HEK293 (cell line): Measurements from ENCODE around the gene PRPF19.

Source experiments
- CTCF ChIA-PET: fragments of 350-600 bp; formaldehyde crosslinking; extraction: SDS; loops from one replicate; lab custom pipeline; 2021; ENCODE audit warnings: antibody characterized with exemption; lab: Yijun Ruan, JAX
- POLR2A ChIA-PET: fragments of 300-600 bp; formaldehyde crosslinking; extraction: SDS; loops from one replicate; lab custom pipeline; 2020; ENCODE audit warnings: antibody characterized with exemption, inconsistent platforms; lab: Yijun Ruan, JAX
- H3K27ac ChIP-seq: fragments of 200-500 bp; sonication (Bioruptor generic); 2 replicates; pipeline ENCODE4 v1.5.1; 2014; ENCODE audit warnings: low read depth, low read length, control low read depth, inconsistent platforms; ENCODE audit errors: extremely low read depth
- H3K36me3 ChIP-seq, 2 experiments: fragments of 200-500 bp in 1 of 2; sonication (Bioruptor generic) in 1 of 2; 1 replicate in 1 of 2; 2 replicates in 1 of 2; pipeline ENCODE4 v1.5.1; 2014 to 2017; ENCODE audit warnings: inconsistent platforms in 2 of 2, low read length in 2 of 2; ENCODE audit not compliant: control insufficient read depth in 2 of 2, insufficient read depth in 1 of 2
- H3K4me1 ChIP-seq: fragments of 200-500 bp; sonication (Bioruptor generic); 2 replicates; pipeline ENCODE4 v1.5.1; 2014; ENCODE audit warnings: mild to moderate bottlenecking, low read length, inconsistent platforms; ENCODE audit not compliant: control insufficient read depth, insufficient read depth
- H3K4me3 ChIP-seq: 2 replicates; pipeline ENCODE4 v1.5.1; 2011; ENCODE audit warnings: low read depth, mild to moderate bottlenecking, control low read depth, low read length, moderate library complexity
- H3K9me3 ChIP-seq: fragments of 200-500 bp; sonication (Bioruptor generic); 2 replicates; pipeline ENCODE4 v1.5.1; 2014; ENCODE audit warnings: low read depth, low read length, inconsistent platforms; ENCODE audit not compliant: control insufficient read depth, insufficient read depth
- HOXA7 ChIP-seq: sonication (generic); formaldehyde crosslinking; IDR thresholded peaks from 2 replicates; pipeline ENCODE4 v1.8.1; 2022; ENCODE audit warnings: missing genetic modification reagents, borderline replicate concordance
- KLF8 ChIP-seq: fragments of 450-650 bp; formaldehyde crosslinking; IDR thresholded peaks from 2 replicates; pipeline ENCODE4 v1.5.1; 2016; ENCODE audit warnings: missing biosample characterization, missing genetic modification characterization
- KLF9 ChIP-seq: fragments of 450-650 bp; formaldehyde crosslinking; IDR thresholded peaks from 2 replicates; pipeline ENCODE4 v1.5.1; 2016; ENCODE audit warnings: missing biosample characterization, missing genetic modification characterization, low read depth
- PRDM10 ChIP-seq: fragments of 450-650 bp; formaldehyde crosslinking; IDR thresholded peaks from 2 replicates; pipeline ENCODE4 v1.5.1; 2016; ENCODE audit warnings: missing biosample characterization, missing genetic modification characterization
- SALL2 ChIP-seq: fragments of 450-650 bp; formaldehyde crosslinking; IDR thresholded peaks from 2 replicates; pipeline ENCODE4 v1.5.0; 2017; ENCODE audit warnings: missing biosample characterization, mild to moderate bottlenecking, missing genetic modification characterization, borderline replicate concordance
- ZFHX2 ChIP-seq: fragments of 450-650 bp; formaldehyde crosslinking; conservative IDR thresholded peaks from 2 replicates; pipeline ENCODE4 v1.5.1; 2016; ENCODE audit warnings: missing biosample characterization, missing genetic modification characterization
- ZNF112 ChIP-seq: fragments of 450-650 bp; formaldehyde crosslinking; IDR thresholded peaks from 2 replicates; pipeline ENCODE4 v1.5.0; 2017; ENCODE audit warnings: missing biosample characterization, missing genetic modification characterization
- ZNF114 ChIP-seq: fragments of 450-650 bp; formaldehyde crosslinking; IDR thresholded peaks from 2 replicates; pipeline ENCODE4 v1.5.0; 2017; ENCODE audit warnings: missing biosample characterization, missing genetic modification characterization
- ZNF202 ChIP-seq: fragments of 450-650 bp; formaldehyde crosslinking; IDR thresholded peaks from 2 replicates; pipeline ENCODE4 v1.5.1; 2016; ENCODE audit warnings: missing biosample characterization, missing genetic modification characterization, borderline replicate concordance
- ZNF211 ChIP-seq: fragments of 450-650 bp; formaldehyde crosslinking; IDR thresholded peaks from 2 replicates; pipeline ENCODE4 v1.5.1; 2016; ENCODE audit warnings: low read depth, missing biosample characterization, missing genetic modification characterization
- ZNF223 ChIP-seq: fragments of 450-650 bp; formaldehyde crosslinking; IDR thresholded peaks from 2 replicates; pipeline ENCODE4 v1.5.1; 2016; ENCODE audit warnings: missing biosample characterization, missing genetic modification characterization
- ZNF239 ChIP-seq: fragments of 450-650 bp; formaldehyde crosslinking; IDR thresholded peaks from 2 replicates; pipeline ENCODE4 v1.5.1; 2016; ENCODE audit warnings: missing biosample characterization, missing genetic modification characterization
- ZNF26 ChIP-seq: fragments of 450-650 bp; formaldehyde crosslinking; IDR thresholded peaks from 2 replicates; pipeline ENCODE4 v1.5.1; 2016; ENCODE audit warnings: missing biosample characterization, missing genetic modification characterization
- ZNF280D ChIP-seq: fragments of 450-650 bp; formaldehyde crosslinking; IDR thresholded peaks from 2 replicates; pipeline ENCODE4 v1.5.1; 2016; ENCODE audit warnings: missing biosample characterization, missing genetic modification characterization
- ZNF292 ChIP-seq: fragments of 450-650 bp; formaldehyde crosslinking; IDR thresholded peaks from 2 replicates; pipeline ENCODE4 v1.5.1; 2016; ENCODE audit warnings: low read depth, missing biosample characterization, missing genetic modification characterization, borderline replicate concordance
- ZNF302 ChIP-seq: fragments of 450-650 bp; formaldehyde crosslinking; IDR thresholded peaks from 2 replicates; pipeline ENCODE4 v1.5.1; 2016; ENCODE audit warnings: missing biosample characterization, missing genetic modification characterization, low read depth
- ZNF362 ChIP-seq: fragments of 450-650 bp; formaldehyde crosslinking; IDR thresholded peaks from 2 replicates; pipeline ENCODE4 v1.5.1; 2016; ENCODE audit warnings: missing biosample characterization, missing genetic modification characterization
- ZNF610 ChIP-seq: fragments of 450-650 bp; formaldehyde crosslinking; IDR thresholded peaks from 2 replicates; pipeline ENCODE4 v1.5.1; 2016; ENCODE audit warnings: missing biosample characterization, missing genetic modification characterization, borderline replicate concordance
- ZNF830 ChIP-seq: fragments of 450-650 bp; IDR thresholded peaks from 2 replicates; pipeline ENCODE4 v1.5.0; 2018; ENCODE audit warnings: missing biosample characterization, missing genetic modification characterization, low read depth, mild to moderate bottlenecking, moderate library complexity
- ZNF837 ChIP-seq: fragments of 450-650 bp; formaldehyde crosslinking; IDR thresholded peaks from 2 replicates; pipeline ENCODE4 v1.5.1; 2016; ENCODE audit warnings: missing biosample characterization, missing genetic modification characterization
- ZSCAN16 ChIP-seq: fragments of 450-650 bp; formaldehyde crosslinking; IDR thresholded peaks from 2 replicates; pipeline ENCODE4 v1.5.1; 2016; ENCODE audit warnings: missing biosample characterization, missing genetic modification characterization
- TF ChIP-seq, protein P1 (sequence below): fragments of 450-650 bp; formaldehyde crosslinking; IDR thresholded peaks from 2 replicates; pipeline ENCODE4 v1.5.1; 2016; ENCODE audit warnings: missing biosample characterization, missing genetic modification characterization

PRPF19 gene

GRCh38 chr11:60922906-60923305 lies 16.5 kb upstream of the PRPF19 start:
- H3K4me1 ChIP-seq: no peaks in the 10 kb centered on the region
- ChIA-PET CTCF (interaction anchor here (0.5 to 1.2 kb wide), 3 partner anchors 33 to 245 kb away, joined by 3 to 5 read pairs (median 4); no protein-coding TSS in a partner anchor), POLR2A (interaction anchor here (1.7 kb wide), 1 partner anchor 8 kb away, joined by 22 read pairs; the partner anchor contains the start of gene TMEM109)
- no peaks in the 10 kb centered on the region for H3K9me3 ChIP-seq
- peaks cover 0 to 63% of the 10 kb centered on the region in 2 experiments; a peak in 1 of 3 replicates for H3K36me3 ChIP-seq
- H3K4me3 ChIP-seq: no peak overlapping the region
- no peak for TF ChIP-seq ZNF292 (tag by site-specific recombination)
- no peak for TF ChIP-seq ZNF302
- no peak for TF ChIP-seq ZNF280D (tag by site-specific recombination)
- no peak for TF ChIP-seq ZNF610
- no peak for TF ChIP-seq ZNF202 (tag by site-specific recombination)
- no peak for TF ChIP-seq ZNF112 (tag by site-specific recombination)
- no peak for TF ChIP-seq HOXA7 (CRISPR knock-in tag)
- H3K27ac ChIP-seq: no peak overlapping the region

DNA sequence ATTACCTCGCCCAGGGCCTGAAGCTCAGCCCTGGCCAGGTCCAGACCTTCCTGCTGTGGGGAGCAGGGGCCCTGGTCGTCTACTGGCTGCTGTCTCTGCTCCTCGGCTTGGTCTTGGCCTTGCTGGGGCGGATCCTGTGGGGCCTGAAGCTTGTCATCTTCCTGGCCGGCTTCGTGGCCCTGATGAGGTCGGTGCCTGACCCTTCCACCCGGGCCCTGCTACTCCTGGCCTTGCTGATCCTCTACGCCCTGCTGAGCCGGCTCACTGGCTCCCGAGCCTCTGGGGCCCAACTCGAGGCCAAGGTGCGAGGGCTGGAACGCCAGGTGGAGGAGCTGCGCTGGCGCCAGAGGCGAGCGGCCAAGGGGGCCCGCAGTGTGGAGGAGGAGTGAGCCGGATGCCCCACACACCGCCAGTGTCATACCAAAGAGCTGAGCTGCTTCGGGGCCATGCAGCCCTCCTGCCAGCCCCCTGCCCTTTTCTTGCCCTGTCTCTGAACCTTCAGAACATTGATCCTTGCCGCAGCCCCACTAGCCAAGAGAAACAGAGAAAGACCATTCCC lies 15.5 kb upstream of the PRPF19 start:
- Histone ChIP-seq H3K4me1 (no peaks in the 10 kb centered on the region), H3K27ac (no peak overlapping the region), H3K4me3 (no peak overlapping the region), H3K36me3 (peaks cover 0 to 58% of the 10 kb centered on the region in 2 experiments; a peak in 1 of 3 replicates), H3K9me3 (no peaks in the 10 kb centered on the region)
- ChIA-PET POLR2A (interaction anchor here (0.6 to 1.2 kb wide), 2 partner anchors 16 to 253 kb away, joined by 3 read pairs; partner anchors contain the start of gene PRPF19), CTCF (interaction anchor here (0.8 kb wide), 1 partner anchor 22 kb away, joined by 4 read pairs; no protein-coding TSS in a partner anchor)
- TF ChIP-seq ZNF292 (tag by site-specific recombination) (no peak), ZNF211 (tag by site-specific recombination) (no peak), ZNF223 (tag by site-specific recombination) (no peak), ZNF239 (tag by site-specific recombination) (no peak), ZNF830 (tag by site-specific recombination) (no peak), ZSCAN16 (no peak), ZNF114 (tag by site-specific recombination) (no peak), ZFHX2 (tag by site-specific recombination) (no peak), ZNF26 (tag by site-specific recombination) (no peak), SALL2 (tag by site-specific recombination) (no peak), PRDM10 (tag by site-specific recombination) (no peak), ZNF837 (tag by site-specific recombination) (no peak), KLF9 (tag by site-specific recombination) (no peak), ZNF362 (tag by site-specific recombination) (no peak), KLF8 (tag by site-specific recombination) (no peak)
- TF ChIP-seq, protein P1, sequence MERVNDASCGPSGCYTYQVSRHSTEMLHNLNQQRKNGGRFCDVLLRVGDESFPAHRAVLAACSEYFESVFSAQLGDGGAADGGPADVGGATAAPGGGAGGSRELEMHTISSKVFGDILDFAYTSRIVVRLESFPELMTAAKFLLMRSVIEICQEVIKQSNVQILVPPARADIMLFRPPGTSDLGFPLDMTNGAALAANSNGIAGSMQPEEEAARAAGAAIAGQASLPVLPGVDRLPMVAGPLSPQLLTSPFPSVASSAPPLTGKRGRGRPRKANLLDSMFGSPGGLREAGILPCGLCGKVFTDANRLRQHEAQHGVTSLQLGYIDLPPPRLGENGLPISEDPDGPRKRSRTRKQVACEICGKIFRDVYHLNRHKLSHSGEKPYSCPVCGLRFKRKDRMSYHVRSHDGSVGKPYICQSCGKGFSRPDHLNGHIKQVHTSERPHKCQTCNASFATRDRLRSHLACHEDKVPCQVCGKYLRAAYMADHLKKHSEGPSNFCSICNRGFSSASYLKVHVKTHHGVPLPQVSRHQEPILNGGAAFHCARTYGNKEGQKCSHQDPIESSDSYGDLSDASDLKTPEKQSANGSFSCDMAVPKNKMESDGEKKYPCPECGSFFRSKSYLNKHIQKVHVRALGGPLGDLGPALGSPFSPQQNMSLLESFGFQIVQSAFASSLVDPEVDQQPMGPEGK: no peak
